Posterior cingulate gyrus (tissue), 11 donors: ENCODE data around the gene TTC39B.

Experiments
- DNase-seq, 10 donors: peaks; one replicate each; pipeline versions ENCODE4 v3.0.0 to v3.0.0-alpha.2; 2020 to 2021; ENCODE audit warnings: mixed read lengths in 3 of 10
- intact Hi-C: fragments of 100-400 bp; cut with DNase I; formaldehyde crosslinking; loops from one replicate; pipeline ENCODE4 v1.15.1; 2023

TTC39B gene

GRCh38 chr9:15276328-15276938 lies 30.6 kb downstream of the TTC39B start:
- no peak for DNase-seq
- intact Hi-C loops: loop anchor here (5.0 kb wide), 2 partner anchors 146 to 331 kb away; partner anchors contain the start of gene SNAPC3

GRCh38 chr9:15274425-15274824 lies 32.6 kb downstream of the TTC39B start:
- intact Hi-C loops: no loop called here
- no peak for DNase-seq

- DNase-seq: no peak
- intact Hi-C loops: no loop called here
Observed at GRCh38 chr9:15272377-15272928, 34.6 kb downstream of the TTC39B start.

- DNase-seq: no peak
- intact Hi-C loops: no loop called here
Observed at GRCh38 chr9:15271403-15271802, 35.6 kb downstream of the TTC39B start.

GRCh38 chr9:15268782-15269181 lies 38.2 kb downstream of the TTC39B start:
- intact Hi-C loops: no loop called here
- DNase-seq: no peak

- intact Hi-C loops: no loop called here
- DNase-seq: no peak
Observed at GRCh38 chr9:15268317-15268716, 38.7 kb downstream of the TTC39B start.

GRCh38 chr9:15264918-15265317 lies 42.1 kb downstream of the TTC39B start:
- intact Hi-C loops: no loop called here
- DNase-seq: no peak

GRCh38 chr9:15262581-15262980 lies 44.4 kb downstream of the TTC39B start:
- intact Hi-C loops: no loop called here
- DNase-seq: no peak

GRCh38 chr9:15256426-15256825 lies 50.6 kb downstream of the TTC39B start:
- DNase-seq: no peak
- intact Hi-C loops: no loop called here

GRCh38 chr9:15253786-15254185 lies 53.2 kb downstream of the TTC39B start:
- no peak for DNase-seq
- intact Hi-C loops: no loop called here

GRCh38 chr9:15253197-15253596 lies 53.8 kb downstream of the TTC39B start:
- intact Hi-C loops: no loop called here
- no peak for DNase-seq

GRCh38 chr9:15249981-15250380 lies 57.0 kb downstream of the TTC39B start:
- peak in 5 of 10 donors; percentile 11 to 72 (median 29) for DNase-seq
- intact Hi-C loops: no loop called here

GRCh38 chr9:15249042-15249818 lies 57.8 kb downstream of the TTC39B start:
- DNase-seq: no peak
- intact Hi-C loops: no loop called here

- DNase-seq: no peak
- intact Hi-C loops: no loop called here
Observed at GRCh38 chr9:15248621-15249020, 58.4 kb downstream of the TTC39B start.

GRCh38 chr9:15248081-15248480 lies 58.9 kb downstream of the TTC39B start:
- no peak for DNase-seq
- intact Hi-C loops: no loop called here

GRCh38 chr9:15246708-15247107 lies 60.3 kb downstream of the TTC39B start:
- DNase-seq: no peak
- intact Hi-C loops: no loop called here

- DNase-seq: no peak
- intact Hi-C loops: no loop called here
Observed at GRCh38 chr9:15246243-15246642, 60.8 kb downstream of the TTC39B start.

GRCh38 chr9:15244001-15244441 lies 63.0 kb downstream of the TTC39B start:
- DNase-seq: no peak

GRCh38 chr9:15243081-15243480 lies 63.9 kb downstream of the TTC39B start:
- intact Hi-C loops: no loop called here
- no peak for DNase-seq

More at GRCh38 chr9:15244001-15244441, 63.0 kb downstream of the TTC39B start:
- intact Hi-C loops: no loop called here

- DNase-seq: no peak
- intact Hi-C loops: no loop called here
Observed at GRCh38 chr9:15240927-15241326, 66.1 kb downstream of the TTC39B start.

- no peak for DNase-seq
- intact Hi-C loops: no loop called here
Observed at GRCh38 chr9:15239816-15240215, 67.2 kb downstream of the TTC39B start.

GRCh38 chr9:15238646-15239045 lies 68.4 kb downstream of the TTC39B start:
- DNase-seq: no peak
- intact Hi-C loops: no loop called here
